GM13977 (cell line): ENCODE measurements around the gene GNAL.

Experiments used
- DNase-seq: peaks from one replicate; pipeline ENCODE4 v3.0.0; 2012; ENCODE audit warnings: low spot score
- in situ Hi-C: fragments of 300-500 bp; cut with MboI; formaldehyde crosslinking; loops from one replicate; pipeline ENCODE4 v1.12.0; 2022; ENCODE audit warnings: low sequenced_read_pairs, low pct_unique_long_range_greater_than_20kb, mixed read lengths, inconsistent platforms; ENCODE audit not compliant: unreplicated experiment
- TF ChIP-seq, protein P1 (sequence below): IDR thresholded peaks from 2 replicates; pipeline ENCODE4 v1.5.1; 2012; ENCODE audit warnings: mild to moderate bottlenecking, control low read depth; ENCODE audit not compliant: insufficient read depth; ENCODE audit errors: extremely low read depth, missing control alignments

GNAL gene

DNA sequence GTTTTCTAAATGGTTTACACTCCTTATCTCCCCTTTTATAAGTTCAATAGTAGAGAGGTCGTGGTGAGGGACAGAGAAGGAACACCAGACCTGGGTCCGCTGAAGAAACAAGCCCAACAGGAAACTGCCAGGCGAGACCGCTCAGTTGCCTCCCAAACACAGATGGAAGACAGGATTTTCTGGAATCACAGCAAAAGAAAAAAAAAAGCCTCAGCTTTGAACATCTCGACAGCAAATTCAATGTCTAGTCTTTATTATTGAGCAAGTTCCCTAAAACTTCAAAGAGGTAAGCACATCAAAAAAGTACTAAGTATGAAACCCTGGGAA, 33.5 kb upstream of the GNAL start:
- TF ChIP-seq, protein P1, sequence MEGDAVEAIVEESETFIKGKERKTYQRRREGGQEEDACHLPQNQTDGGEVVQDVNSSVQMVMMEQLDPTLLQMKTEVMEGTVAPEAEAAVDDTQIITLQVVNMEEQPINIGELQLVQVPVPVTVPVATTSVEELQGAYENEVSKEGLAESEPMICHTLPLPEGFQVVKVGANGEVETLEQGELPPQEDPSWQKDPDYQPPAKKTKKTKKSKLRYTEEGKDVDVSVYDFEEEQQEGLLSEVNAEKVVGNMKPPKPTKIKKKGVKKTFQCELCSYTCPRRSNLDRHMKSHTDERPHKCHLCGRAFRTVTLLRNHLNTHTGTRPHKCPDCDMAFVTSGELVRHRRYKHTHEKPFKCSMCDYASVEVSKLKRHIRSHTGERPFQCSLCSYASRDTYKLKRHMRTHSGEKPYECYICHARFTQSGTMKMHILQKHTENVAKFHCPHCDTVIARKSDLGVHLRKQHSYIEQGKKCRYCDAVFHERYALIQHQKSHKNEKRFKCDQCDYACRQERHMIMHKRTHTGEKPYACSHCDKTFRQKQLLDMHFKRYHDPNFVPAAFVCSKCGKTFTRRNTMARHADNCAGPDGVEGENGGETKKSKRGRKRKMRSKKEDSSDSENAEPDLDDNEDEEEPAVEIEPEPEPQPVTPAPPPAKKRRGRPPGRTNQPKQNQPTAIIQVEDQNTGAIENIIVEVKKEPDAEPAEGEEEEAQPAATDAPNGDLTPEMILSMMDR: no peak
- in situ Hi-C loops: no loop called here
- no peak for DNase-seq

DNA sequence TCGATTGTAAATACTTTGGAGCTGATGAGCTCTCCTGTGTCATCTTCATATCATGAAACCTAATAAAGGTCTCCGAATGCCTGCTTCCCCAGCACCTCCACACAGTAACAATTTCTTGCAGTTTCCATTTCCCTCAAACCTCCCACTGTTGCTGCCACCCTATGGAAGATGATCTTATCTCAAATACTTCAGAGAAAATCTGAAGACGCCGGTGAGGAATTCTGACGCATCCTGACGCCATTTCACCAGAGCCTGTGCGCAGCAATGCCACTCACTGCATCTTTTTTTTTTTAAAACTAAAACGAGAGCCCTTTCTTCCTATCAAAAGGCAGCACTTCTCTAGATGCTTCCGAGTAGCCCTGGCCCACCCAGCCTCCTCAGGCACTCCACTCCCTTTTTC, 31.9 kb upstream of the GNAL start:
- no peak for DNase-seq
- TF ChIP-seq, protein P1: no peak
- in situ Hi-C loops: no loop called here

DNA sequence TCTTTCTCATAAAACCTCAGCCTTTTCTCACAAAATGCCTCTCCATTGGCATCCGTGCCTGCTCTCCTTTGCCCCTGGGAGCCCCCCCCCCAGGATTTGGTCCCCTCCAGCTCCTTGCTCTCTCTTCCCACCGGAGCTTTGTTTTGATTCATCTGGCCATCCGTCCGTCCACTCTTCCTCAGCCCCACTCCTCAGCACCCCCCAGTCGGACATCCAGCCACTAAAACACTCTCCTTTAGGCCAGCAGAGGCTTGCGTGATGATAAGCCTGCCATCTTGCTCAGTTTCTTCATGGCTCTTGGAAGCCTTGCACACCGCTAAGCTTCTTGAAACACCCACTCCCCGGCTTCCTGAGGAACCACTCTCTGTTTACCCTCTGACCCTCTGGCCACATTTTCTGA, 31.5 kb upstream of the GNAL start:
- in situ Hi-C loops: no loop called here
- TF ChIP-seq, protein P1: no peak
- no peak for DNase-seq

DNA sequence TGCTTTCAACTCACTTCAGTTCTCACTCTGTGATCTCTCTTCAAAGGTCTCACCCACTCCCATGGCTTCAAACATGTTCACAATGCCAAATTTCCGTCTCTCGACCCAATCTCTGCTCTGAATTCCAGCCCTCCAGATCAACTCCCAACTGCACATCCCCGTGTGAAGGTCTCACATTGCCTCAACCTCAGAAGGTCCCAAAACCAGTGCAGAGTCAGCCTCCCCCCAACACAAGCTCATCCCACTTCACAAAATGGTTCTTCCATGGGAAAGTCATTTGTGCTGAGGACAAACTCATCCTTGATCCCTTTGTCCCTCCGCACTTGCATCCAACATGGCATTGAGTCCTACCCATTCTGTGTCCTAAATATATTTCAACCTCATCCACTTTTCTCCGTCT, 31.0 kb upstream of the GNAL start:
- TF ChIP-seq, protein P1: no peak
- DNase-seq: no peak
- in situ Hi-C loops: no loop called here

DNA sequence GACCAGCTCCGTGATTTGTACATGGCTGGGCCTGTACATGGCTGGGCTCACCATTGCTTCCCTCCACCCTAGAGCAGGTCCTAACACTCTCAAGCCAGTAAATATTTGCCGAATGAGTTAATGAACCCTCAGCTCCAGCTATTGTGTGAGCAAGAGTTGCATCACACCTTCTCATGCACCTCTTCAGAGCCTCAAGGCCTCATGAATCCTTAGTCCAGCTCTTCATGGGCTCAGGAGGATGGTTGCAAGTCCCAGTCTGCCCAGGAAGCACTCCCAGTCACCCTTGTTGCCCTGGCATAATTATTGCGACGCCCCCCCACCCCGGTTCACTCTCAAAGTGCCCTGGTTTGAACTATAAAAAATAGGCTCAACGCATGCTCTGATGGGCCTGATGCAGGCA, 30.1 kb upstream of the GNAL start:
- TF ChIP-seq, protein P1: no peak
- DNase-seq: no peak
- in situ Hi-C loops: no loop called here

DNA sequence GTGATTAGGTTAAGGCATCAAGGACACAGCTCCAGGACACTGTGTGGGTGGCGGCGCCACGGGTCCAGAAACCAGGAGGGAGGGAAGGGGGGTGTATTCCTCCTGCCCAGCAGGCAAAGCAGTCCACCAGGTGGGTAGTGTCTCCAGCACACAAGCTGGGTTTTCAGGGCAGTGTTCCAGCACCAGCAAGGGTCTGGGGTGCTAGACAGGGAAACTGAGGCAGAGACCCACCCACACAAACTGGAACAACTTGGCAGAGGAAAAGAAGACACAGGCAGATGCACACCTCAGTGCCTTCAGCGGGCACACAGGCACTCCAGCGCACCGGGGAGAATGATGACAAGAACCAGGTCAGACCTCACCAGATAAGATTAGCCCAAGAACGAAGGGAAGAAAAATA, 28.4 kb upstream of the GNAL start:
- in situ Hi-C loops: no loop called here
- DNase-seq: no peak
- TF ChIP-seq, protein P1: no peak

DNA sequence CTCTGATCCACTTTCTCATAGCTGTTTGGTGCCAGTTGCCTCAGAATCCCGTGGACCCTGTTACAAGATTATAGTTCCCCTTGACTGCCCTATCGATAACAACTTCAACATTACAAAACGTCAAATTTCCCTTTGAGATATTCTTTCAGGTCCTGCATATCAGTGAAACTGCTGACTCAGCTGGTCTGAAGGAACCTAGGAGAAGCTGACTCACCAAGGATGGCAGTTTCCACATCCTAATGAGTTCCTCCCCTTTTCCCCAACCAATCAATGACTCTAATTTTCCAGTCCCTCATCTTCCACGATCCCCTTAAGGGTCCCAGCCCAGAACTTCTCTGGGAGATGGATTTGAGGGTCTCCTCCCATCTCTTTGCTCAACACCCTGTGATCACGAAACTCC, 27.6 kb upstream of the GNAL start:
- in situ Hi-C loops: no loop called here
- TF ChIP-seq, protein P1: no peak
- DNase-seq: no peak
